ENCODE data around the gene KRT37.

KRT37 gene

GRCh38 chr17:41377546-41377945, 46.8 kb downstream of the KRT37 start:
- DNase-seq (ENCODE audit: extremely low read depth in 1 of 2, low read depth in 1 of 2): no peak

Data from stimulated activated CD8-positive, alpha-beta memory T cell treated with anti-CD3 and anti-CD28 coated beads, Interleukin-7, amount 100 ng/mL, for 48 hours (primary cell).